Hematopoietic multipotent progenitor cell (in vitro differentiated cells): Measurements from ENCODE around the gene TMEM17. TPM values are rescaled to one million over a fixed set of nuclear protein-coding genes. Genes with fewer than 3 reads are reported as not detected.

Experiments
- DNase-seq, 3 donors: peaks; one replicate each; pipeline ENCODE4 v3.0.0-alpha.2; 2011 to 2015; ENCODE audit warnings: low read depth in 2 of 3, low spot score in 2 of 3
- total RNA-seq: library from RNA; depleted of rRNA; stranded (reverse); fragments of >200 nt; gene quantifications from one replicate; pipeline ENCODE4 v1.2.3, GENCODE V29; 2012

Gene TMEM17
- total RNA-seq, 1 donor, result 2.4 TPM

DNA sequence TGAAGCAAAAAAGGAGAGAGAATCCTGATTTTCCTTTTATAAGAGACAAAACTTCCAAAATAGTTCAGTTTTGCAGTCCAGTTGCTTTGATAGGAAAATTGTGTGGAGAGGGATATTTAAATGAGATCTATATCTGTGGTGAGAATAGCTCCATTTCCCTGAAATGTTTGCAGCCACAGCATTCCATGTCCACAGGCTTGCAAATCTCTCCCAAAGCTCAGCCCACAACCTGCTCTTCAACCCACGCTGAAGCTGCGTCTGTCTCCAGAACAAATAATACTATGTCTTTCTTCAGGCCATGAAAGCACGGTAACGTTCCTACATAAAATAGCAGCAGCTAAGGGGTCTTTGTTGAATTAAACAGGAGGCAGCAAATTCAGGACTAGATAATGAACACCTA, 31.8 kb downstream of the TMEM17 start:
- DNase-seq, result no peak

DNA sequence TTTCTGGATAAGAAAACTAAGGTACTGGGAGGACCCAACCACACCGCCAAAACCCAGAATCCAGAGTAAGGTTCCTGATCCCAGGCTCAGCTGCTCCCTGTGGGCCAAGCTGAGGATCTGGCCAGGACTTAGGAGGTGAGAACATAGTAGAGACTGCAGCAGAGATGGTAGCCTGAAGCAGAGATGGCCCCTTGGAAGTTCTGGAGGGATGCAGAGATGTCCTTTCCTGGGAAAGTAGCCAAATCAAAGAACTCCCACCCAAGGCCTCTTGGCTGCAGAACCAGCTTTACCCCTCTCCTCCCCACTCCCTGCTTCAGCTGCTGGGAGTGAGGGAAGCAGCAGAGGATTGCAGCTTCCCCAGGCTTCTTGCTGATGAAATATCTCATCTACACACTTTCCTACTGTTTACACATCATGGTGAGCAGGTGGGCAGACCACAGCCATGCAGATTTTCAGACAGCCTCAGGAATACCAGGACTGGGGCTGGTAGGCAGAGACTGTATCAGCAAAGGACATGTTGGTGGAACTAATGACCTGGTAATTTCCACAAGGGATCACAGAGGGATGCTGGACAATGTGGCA, 32.7 kb downstream of the TMEM17 start:
- no peak for DNase-seq

DNA sequence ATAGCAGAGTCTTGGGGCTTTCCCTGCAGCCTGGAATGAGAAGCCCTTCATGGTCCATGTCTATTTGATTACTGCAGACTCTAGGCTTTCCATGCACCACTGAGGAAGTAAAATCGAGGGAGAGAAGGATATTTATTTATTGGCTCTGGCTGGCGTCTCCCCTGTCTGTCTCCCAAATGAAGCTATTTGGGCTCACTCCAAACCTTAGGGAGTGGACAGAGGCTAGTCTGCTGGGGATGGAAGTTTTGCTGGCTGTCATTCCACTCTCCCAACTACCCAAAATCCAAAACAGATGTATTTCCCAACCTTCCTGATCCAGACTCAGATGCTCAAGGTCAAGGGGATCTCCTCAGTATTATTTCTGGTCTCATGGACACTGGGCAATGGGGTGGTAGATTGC, 33.7 kb downstream of the TMEM17 start:
- no peak for DNase-seq

DNA sequence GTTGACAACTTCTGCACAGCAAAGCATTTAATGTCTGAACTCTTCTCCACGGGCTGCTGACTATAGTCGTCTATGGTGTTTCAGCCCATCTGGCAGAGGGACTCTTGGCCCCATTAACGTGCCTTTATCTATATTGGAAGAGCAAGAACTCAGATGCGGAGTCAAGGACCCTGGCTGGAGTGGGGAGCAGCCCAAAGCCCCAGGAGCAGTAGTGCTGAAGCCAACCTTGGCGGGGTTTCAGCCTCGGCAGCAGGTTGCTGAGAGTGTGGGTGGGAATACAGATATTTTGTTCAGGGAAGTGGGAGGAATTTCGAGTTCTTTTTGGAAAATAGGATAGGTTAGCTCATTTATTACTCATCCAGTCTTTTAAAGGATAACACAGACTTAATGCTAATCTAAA, 34.2 kb downstream of the TMEM17 start:
- DNase-seq, result no peak

DNA sequence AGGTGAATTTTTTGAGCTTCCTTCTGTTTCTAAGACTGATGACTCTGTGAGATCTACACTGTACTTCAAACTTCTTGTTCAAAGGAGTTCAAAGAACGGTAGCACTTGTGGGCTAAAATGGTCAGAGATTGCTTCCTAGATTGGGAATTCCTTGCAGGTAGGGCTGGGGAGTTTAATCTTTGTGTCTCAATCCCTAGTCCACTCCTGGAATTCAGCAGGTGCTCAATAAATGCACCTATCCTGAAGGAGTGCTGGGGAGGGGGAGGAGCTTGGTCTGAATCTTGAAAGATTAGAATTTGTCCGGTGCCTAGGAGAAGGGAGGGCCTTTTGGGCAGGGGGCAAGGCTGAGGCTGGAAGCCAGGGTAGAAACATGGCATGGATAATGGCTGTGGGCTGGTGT, 34.6 kb downstream of the TMEM17 start:
- no peak for DNase-seq

DNA sequence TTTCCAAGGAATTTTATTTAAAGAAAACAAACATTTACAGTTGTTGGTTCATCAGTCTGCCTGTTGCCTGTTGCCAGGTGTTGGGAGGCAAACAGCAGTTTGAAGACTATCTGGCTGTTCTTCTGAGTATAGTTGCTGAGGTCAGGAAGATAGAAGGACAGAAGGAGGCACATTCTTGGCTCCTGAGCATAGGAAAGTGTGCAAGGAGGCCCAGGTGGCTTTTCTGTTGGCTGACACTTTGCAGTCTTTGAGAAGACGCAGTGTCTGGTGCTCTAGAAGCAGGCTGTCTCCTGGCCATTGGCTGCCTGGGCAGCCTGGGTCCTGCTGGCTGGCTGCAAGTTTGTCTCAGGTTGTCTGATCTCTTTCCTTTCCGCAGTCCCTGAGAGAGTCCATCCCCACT, 36.4 kb downstream of the TMEM17 start:
- no peak for DNase-seq

DNA sequence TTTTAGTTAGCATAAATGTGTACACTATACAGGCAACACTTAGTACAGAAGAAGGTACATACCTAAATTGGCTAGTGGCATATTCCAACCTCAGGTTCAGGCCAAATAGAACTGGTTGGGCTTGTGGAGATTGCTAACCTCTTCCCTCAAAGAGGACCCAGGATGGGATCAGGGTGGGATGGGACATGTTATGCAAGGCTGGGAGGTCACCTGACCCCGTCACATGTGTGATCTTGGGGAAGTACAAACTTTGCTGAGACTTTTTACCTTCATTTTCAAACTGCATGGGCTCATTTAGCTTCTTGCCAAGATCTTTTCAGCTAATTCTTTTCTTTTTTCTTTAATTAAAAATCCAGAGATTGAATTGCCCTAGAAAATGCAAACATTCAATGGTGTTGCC, 36.9 kb downstream of the TMEM17 start:
- DNase-seq, result no peak

DNA sequence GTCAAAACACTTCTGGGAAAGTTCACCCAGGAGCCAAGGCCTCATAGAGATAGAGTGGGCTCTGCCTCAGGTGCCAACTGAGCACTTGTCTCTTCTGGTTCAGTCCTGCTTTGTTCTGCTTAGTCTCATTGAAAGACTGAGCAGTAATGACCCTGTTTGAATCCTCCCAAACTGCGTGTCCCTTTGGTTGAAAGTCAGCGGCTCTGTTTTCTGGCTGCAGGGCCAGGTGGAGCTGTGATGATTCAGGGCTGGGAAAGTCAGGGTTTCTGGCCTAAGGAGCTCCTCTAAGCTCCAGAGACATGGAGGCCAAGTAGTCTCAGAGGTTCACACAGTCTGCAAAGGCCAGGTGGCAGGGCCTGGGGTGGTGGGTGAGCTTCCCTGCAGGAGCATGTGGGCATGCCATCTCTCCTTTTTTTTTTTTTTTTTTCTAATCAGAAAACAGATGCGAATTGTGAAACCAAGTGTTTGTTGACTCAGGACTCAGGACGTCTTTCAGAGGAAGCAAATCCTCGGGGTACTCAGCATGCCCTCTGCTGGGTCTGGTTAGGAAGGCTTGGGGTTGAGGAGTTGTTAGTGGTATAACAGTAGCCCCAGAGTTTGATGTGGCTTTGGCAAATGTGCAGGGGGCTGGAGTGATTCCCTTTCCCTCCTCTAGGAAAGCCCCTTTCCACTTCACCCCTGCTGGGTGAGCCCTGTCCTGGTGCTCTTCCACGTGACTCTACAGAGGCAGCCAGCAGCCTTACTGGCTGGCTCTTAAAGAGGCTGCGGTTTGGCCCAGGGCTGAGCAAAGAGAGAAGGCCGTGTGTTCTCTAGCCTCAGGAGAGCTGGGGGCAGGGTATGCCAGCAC, 38.3 kb downstream of the TMEM17 start:
- DNase-seq, result peak in 2 of 3 donors; percentile 12 to 41

DNA sequence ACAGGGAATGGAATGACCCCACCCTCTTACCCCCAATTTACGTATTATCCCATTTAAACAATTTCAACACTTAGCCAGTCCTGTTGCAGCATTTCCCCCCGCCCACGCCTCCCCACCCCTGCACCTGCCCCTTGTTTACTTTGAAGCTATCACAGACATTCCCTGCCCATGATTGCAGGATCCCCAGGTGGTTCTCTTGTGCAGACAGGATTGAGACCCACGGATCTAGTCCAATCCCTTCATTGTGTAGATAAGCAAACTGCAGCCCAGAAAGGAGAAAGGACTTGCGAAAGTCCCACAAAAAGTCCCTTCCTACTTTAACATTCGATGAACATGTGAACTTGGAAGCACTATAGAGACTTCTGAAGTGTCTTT, 38.9 kb downstream of the TMEM17 start:
- no peak for DNase-seq

DNA sequence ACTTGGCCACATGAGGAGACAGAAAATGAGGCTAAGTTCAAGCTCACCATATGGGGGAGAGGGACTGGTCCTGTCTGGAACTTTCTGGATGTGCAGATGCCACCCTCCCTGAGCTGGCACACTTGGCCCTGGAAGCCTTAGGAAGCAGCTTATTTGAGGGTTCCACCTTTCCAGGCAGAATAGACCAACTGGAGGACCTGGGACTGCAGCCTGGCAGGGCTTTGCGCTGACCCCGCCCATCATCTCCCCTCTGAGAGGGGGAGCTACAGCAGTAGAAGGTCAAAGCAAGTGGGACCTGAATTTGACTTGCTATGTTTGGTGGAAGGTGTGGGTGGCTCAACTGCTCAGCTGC, 39.5 kb downstream of the TMEM17 start:
- DNase-seq, result no peak

DNA sequence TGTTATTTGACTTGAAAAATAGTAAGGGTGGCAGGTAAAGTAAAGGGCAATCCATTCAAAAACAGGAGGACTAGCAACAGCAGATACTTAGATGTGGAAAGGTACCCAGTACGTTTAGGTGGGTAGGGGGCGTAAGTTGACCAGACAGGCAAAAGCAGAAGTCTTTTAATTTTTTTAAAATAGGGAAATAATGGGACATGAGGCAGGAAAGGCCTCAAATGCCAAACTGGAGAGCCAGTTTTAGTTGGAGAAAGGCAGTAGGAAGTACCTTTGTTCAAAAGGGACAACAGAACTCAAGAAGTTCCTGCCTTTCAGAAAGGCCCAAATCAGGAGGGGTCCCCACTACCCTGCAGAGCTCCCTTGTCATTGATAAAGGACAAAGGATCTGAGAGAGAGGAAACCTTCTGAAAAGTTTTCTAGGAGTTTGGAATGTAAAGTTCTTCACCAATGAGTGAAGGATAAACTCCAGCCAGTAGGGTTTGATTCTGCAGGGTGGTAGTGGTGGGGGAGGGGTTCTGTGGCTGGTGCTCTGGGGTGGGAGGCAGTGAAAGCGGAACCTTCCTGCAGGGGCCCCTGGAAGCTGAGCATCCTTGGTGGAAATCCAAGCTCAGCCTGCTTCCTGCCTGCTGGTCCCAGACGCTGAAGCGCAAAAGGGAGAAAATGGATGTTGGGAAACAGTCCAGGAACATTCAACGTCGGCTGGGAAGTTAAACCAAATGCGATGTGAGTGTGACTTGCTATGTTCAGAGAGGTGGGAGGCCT, 40.1 kb downstream of the TMEM17 start:
- DNase-seq, result no peak

DNA sequence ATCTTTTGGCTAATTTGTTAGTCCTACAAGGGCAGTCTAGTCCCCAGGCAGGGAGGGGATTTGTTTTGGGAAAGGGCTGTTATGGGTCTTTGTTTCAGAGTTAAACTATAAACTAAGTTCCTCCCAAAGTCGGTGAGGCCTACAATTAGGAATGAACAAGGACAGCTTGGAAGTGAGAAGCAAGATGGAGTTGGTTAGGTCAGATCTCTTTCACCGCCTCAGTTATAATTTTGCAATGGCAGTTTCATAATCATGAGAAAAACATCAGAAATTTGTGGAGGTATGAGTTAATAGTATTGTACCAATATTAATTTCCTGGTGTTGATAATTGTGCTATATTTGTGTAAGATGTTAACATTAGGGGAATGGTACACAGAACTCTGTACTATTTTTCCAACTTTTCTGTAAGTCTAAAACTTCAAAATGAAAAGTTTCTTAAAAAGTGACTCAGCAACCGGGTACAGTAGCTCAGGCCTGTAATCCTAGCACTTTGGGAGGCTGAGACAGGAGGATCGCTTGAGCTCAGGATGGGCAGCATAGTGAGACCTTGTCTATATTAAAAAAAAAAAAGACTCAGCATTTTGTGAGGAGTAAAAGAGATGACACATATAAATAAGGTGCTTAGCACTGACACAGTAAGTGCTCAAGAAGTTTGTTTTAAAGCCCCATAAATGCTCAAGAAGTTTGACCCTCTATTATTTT, 40.8 kb downstream of the TMEM17 start:
- no peak for DNase-seq

DNA sequence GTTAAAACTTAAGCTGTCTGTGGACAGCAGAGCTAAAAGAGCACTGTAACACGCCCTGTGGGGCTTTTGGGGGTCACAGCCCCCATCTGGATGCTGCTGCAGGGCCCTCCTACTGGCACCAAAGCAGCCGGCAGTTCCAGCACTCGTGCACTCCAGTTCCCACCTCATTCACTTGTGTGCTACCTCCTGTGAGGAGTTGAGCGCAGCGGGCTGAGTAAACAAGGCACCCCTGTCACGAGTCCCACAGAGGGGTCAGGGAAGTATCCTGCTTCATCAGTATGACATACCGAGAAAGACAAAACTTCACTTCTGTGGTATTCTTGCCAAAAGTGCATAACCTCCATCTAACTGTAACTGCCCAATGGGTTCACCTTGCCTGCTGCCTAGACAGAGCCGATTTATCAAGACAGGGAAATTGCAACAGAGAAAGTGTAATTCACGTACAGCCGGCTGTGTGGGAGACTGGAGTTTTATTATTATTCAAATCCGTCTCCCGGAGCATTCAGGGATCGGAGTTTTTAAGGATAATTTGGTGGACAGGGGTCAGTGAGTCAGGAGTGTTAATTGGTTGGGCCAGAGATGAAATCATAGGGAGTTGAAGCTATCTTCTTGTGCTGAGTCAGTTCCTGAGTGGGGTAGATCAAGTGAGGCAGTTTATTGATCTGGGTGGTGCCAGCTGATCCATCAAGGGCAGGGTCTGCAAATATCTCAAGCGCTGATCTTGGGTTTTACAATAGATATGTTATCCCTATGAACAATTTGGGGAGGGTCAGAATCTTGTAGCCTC, 41.6 kb downstream of the TMEM17 start:
- no peak for DNase-seq

DNA sequence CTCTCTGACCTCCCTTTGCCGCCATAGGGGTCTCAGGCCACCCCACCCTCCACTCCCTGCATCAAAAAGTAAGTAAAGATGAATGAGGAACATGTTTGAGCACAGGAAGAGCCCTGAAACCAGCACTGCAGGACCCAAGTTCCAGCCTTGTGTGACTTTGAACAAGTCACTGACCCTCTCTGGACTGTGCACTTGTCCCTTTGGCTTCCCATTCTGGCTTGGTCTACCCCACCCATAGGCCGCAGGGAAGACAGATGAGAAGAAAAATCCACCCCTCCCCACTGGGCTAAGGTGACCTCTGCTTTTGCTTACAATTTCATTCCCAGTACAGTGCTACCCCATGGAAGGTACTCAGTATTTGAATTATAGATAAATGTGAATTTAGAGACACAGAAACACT, 43.8 kb downstream of the TMEM17 start:
- no peak for DNase-seq

DNA sequence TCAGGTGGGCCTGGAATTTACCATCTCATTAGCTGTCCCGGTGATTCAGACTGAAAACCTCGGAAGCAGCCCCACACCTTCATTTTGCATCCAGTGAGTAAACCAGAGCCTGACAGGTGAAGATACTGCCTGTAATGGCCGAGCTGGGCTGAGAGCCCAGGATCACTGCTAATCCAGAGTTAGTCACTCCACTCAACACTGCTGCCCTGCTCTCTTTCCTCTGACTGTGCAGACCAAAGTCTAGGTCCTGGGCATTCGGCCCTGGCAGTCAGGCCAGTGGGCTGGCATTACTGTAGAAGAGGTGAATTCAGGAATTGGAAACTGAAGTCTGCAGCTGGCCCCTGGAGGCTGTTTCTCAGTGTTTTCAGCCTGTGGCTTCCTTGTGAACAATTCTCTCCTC, 44.3 kb downstream of the TMEM17 start:
- DNase-seq, result no peak

DNA sequence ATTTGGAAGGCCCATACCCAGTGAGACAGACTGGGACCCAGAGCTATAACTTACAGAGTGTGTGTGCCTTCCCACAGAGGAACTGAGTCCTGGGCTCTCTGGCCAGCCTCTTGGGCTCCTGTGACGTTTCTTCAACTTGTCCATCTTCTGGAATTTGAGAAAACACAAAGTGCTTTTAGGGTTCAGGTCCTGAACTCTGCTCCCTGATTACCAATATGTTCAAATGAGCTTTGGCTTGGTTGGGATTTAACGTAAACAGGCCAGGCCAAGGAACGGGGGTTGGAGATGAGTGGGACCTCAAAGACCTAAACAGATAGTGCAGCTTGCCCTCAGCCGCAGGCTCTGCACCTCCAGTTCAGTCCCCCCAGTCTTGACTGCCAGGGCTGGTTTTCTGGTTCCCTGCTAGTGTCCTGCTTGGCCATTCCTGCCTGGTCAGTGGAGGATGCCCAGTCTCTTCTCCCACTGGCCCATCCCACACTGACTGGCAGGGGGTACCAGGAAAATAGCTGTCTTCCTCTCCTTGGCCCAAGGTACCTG, 44.9 kb downstream of the TMEM17 start:
- no peak for DNase-seq

DNA sequence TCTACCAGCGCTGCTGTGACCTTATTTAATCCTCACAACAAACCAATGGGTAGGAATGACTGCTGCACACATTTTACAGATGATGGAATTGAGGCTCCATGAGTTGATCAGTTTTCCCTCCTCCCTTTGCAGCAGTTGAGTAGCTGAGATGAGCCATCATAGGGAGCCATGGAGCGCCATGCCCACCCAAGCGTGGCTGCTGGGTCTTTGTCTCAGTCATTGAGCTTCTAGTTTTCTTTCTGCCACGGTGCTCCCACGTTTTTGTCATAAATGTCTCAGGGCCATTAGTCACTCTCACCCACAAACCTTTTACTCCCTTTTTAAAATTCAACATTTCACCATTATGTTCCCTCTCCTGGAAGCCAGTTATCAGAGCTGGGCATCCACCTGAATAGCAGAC, 45.8 kb downstream of the TMEM17 start:
- no peak for DNase-seq

DNA sequence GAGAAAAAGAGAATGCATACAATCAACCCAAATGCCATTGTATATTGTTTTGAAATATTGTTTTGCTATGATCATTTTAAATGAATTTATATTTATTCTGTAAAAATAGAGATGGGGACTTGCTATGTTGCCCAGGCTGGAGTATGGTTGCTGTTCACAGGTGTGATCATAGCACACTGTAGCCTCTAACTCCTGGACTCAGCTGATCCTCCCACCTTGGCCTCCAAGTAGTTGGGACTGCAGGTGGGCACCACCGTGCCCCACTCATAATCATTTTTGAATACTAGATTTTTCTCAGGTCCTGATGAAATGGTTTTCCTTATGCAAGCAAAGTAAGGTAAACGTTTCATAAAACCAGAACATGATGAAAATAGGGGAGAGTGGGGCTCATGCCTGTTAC, 46.3 kb downstream of the TMEM17 start:
- DNase-seq, result no peak

DNA sequence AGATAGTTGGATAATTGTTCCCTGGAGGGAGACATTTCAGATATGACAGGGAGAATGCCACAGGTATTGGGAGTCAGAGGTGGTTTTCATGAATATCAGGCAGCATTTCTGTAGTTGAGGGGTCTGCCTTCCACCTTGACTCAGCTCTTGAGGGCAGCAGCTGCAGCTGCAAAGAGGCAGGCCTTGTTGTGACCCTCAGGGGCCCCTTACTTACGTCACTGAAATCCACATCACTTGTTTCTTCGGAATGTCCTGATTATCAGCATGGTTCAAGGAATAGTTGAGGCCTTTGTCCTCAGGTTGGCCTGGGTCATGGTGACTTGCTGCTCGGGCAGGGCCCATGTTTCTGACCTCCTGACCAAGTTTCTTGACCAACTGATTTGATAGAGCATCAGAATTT, 46.9 kb downstream of the TMEM17 start:
- no peak for DNase-seq

DNA sequence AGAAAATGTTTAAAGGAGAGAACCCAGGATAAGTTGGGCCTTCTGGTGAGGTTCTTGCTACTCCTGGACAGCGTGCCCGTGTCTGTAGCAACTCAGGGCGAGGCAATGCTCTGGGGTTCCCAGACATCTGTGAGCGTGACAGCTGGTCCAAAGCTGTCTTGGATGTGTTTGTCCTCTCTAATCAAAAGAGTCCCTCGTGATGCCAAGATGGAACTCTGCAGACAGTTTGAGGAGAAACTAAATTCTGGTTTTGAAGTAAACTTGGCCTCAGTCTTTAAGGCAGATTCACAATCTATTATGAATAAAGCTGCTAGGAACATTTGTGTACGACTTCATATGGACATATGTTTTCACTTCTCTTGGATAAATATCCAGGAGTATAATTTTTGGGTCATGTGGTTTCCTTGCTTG, 47.3 kb downstream of the TMEM17 start:
- no peak for DNase-seq
